Melanocyte of skin (primary cell): ENCODE results near the gene EFNA3. TPM values are rescaled to one million over a fixed set of nuclear protein-coding genes. Genes with fewer than 3 reads are reported as not detected.

Experiments
- small RNA-seq, 2 donors: library from RNA; depleted of rRNA; stranded (forward); fragments of <200 nt; gene quantifications; one replicate each; pipeline ENCODE3, GENCODE V24; 2012
- total RNA-seq, 2 donors: library from RNA; depleted of rRNA; stranded (reverse); fragments of >200 nt; gene quantifications; 2 replicates each; pipeline ENCODE4 v1.2.3, GENCODE V29; 2012

The EFNA3 gene
- total RNA-seq, result under 1 TPM; 0.33 to 0.69 TPM

GRCh38 chr1:155078469-155079209 lies at the start of gene EFNA3:
Gene EFNA3, plus strand, starts transcription at chr1:155078837. Its CDS starts 105 bp downstream, at chr1:155078942.

GRCh38 chr1:155033524-155033923 lies 45.1 kb upstream of the EFNA3 start, which contains the start of the genes DCST1 and DCST2:
Gene DCST1, plus strand, starts transcription at chr1:155033824. Its CDS starts 213 bp downstream, at chr1:155034037.
Gene DCST2, minus strand, starts transcription at chr1:155033781. Its CDS starts 80 bp downstream, at chr1:155033701.

GRCh38 chr1:155050560-155051341 lies 27.9 kb upstream of the EFNA3 start, which contains the start of gene ADAM15:
Gene ADAM15, plus strand, starts transcription at chr1:155051316. Its CDS starts 71 bp downstream, at chr1:155051387.

GRCh38 chr1:155063550-155064110 lies 15.0 kb upstream of the EFNA3 start, which contains the start of gene EFNA4:
Gene EFNA4, plus strand, starts transcription at chr1:155063740. Its CDS starts 84 bp downstream, at chr1:155063824.

GRCh38 chr1:155127105-155127966 lies 48.7 kb downstream of the EFNA3 start, which contains the start of gene EFNA1:
Gene EFNA1, plus strand, starts transcription at chr1:155127876. Its CDS starts 102 bp downstream, at chr1:155127978.

GRCh38 chr1:155135415-155136028 lies 56.9 kb downstream of the EFNA3 start, which contains the start of gene SLC50A1:
Gene SLC50A1, plus strand, starts transcription at chr1:155135852. Its CDS starts 60 bp downstream, at chr1:155135912.

Small RNA genes within 50 kb of the gene (small RNA-seq; reads per million reads assigned to genes)
- 0 reads per million in 2 donors for gene RF00019

Other genes with a start within 250 kb of the EFNA3 start
- gene KCNN3, start 208.6 kb upstream of the EFNA3 start, total RNA-seq, result under 1 TPM; under 0.01 TPM
- gene PMVK, start 142.1 kb upstream of the EFNA3 start, total RNA-seq, result 10 to 100 TPM in 1 of 2 donors, 1 to 10 TPM in 1; 8.3 to 11.0 TPM
- gene PBXIP1, start 122.7 kb upstream of the EFNA3 start, total RNA-seq, result 10 to 100 TPM; 23.0 to 39.9 TPM
- 10 to 100 TPM; 15.7 to 22.0 TPM for gene PYGO2, start 117.1 kb upstream of the EFNA3 start, total RNA-seq
- 100 to 1,000 TPM; 114 to 143 TPM for gene SHC1, start 108.1 kb upstream of the EFNA3 start, total RNA-seq
- gene CKS1B, start 104.2 kb upstream of the EFNA3 start, total RNA-seq, result 100 to 1,000 TPM in 1 of 2 donors, 10 to 100 TPM in 1; 59.9 to 210 TPM
- 10 to 100 TPM; 33.4 to 46.0 TPM for gene FLAD1, start 95.5 kb upstream of the EFNA3 start, total RNA-seq
- 1 to 10 TPM in 1 of 2 donors, under 1 TPM in 1; 0.67 to 1.0 TPM for gene LENEP, start 85.3 kb upstream of the EFNA3 start, total RNA-seq
- gene ZBTB7B, start 76.0 kb upstream of the EFNA3 start, total RNA-seq, result 10 to 100 TPM; 20.0 to 25.8 TPM
- gene DCST2, start 45.1 kb upstream of the EFNA3 start, total RNA-seq, result under 1 TPM in 1 of 2 donors, not detected in 1; under 0.01 TPM
- under 1 TPM in 1 of 2 donors, not detected in 1; under 0.01 TPM for gene DCST1, start 45.0 kb upstream of the EFNA3 start, total RNA-seq
- gene ADAM15, start 27.5 kb upstream of the EFNA3 start, total RNA-seq, result 10 to 100 TPM; 65.7 to 78.6 TPM
- gene EFNA4, start 15.1 kb upstream of the EFNA3 start, total RNA-seq, result 1 to 10 TPM; 2.1 to 3.3 TPM
- gene EFNA1, start 49.0 kb downstream of the EFNA3 start, total RNA-seq, result 10 to 100 TPM in 1 of 2 donors, 1 to 10 TPM in 1; 8.3 to 13.4 TPM
- gene SLC50A1, start 57.0 kb downstream of the EFNA3 start, total RNA-seq, result 10 to 100 TPM; 33.3 to 43.4 TPM
- 10 to 100 TPM; 33.3 to 74.0 TPM for gene DPM3, start 61.7 kb downstream of the EFNA3 start, total RNA-seq
- gene KRTCAP2, start 94.5 kb downstream of the EFNA3 start, total RNA-seq, result 100 to 1,000 TPM; 123 to 126 TPM
- gene TRIM46, start 95.0 kb downstream of the EFNA3 start, total RNA-seq, result 1 to 10 TPM; 3.4 to 4.3 TPM
- 10 to 100 TPM in 1 of 2 donors, 1 to 10 TPM in 1; 8.0 to 10.3 TPM for gene THBS3, start 129.1 kb downstream of the EFNA3 start, total RNA-seq
- 10 to 100 TPM; 38.9 to 59.3 TPM for gene MTX1, start 129.9 kb downstream of the EFNA3 start, total RNA-seq
- gene ENTREP3, start 176.6 kb downstream of the EFNA3 start, total RNA-seq, result 1 to 10 TPM; 6.5 to 7.7 TPM
- 10 to 100 TPM; 61.3 to 67.8 TPM for gene SCAMP3, start 183.5 kb downstream of the EFNA3 start, total RNA-seq
- 10 to 100 TPM; 19.6 to 20.3 TPM for gene CLK2, start 194.7 kb downstream of the EFNA3 start, total RNA-seq
- 1 to 10 TPM; 1.0 to 2.0 TPM for gene HCN3, start 198.6 kb downstream of the EFNA3 start, total RNA-seq
- under 1 TPM in 1 of 2 donors, not detected in 1; 0.33 TPM for gene PKLR, start 222.6 kb downstream of the EFNA3 start, total RNA-seq
- gene FDPS, start 230.0 kb downstream of the EFNA3 start, total RNA-seq, result 100 to 1,000 TPM; 295 to 435 TPM
- 10 to 100 TPM; 17.9 to 24.6 TPM for gene RUSC1, start 242.1 kb downstream of the EFNA3 start, total RNA-seq